ENCODE data around the gene CCL1. TPM values are rescaled to one million over a fixed set of nuclear protein-coding genes. Genes with fewer than 3 reads are reported as not detected.

CCL1 gene
- total RNA-seq, 1 experiment from 2014 or later = not detected

DNA sequence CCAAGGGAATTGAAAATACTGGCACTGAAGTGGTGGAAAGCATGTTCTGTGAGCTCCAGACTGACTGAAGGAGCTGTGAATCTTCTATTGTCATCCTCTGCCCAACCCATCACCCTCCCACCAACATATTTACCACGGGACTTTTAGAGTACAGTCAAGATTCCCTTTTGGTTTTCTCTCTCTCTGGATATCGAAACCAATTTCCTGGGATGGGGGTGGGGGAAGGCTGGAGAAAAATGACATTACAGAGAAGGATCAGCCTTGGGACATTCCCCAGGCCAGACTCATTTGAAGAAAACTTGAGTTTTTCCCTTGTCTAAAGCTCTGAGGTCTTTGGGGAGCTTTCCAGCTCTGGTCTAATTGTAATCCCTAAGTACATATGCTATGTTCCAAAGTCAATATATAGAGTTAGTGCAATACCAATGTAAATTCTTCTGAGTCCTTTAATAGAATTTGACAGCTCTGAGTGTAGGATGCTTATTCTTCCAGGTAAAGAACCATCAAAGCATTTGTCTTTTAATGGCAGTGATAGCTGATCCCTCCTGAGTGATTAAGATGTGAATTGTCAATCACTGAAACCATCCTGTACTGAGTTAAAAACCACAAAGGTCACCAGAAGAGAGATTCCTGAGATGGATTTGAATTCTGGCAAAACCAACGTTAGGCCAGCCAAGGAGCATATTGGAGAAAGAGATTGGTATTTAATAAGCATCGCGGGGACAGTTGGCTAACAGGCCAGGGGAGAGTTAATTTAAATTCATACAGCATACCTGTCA, 48.8 kb upstream of the CCL1 start:
- Histone ChIP-seq H3K27ac (ENCODE audit: insufficient read length, low read depth, low read length) (no peak overlapping the region), H2AK5ac (ENCODE audit: insufficient read length, low read length) (no peak overlapping the region), H3K4me2 (ENCODE audit: insufficient read depth, insufficient read length, low read length) (no peak overlapping the region), H3K4ac (ENCODE audit: low read depth, low read length) (no peak overlapping the region), H4K20me1 (ENCODE audit: control insufficient read depth, insufficient read depth, insufficient read length) (no peaks in the 10 kb centered on the region), H2AFZ (ENCODE audit: low read length) (no peak overlapping the region), H3K9ac (ENCODE audit: extremely low read depth, insufficient read length, low read length) (no peak overlapping the region), H3K14ac (ENCODE audit: insufficient read depth, low read length) (no peak overlapping the region), H4K8ac (replicated peaks; ENCODE audit: insufficient read length, low read depth, low read length) (no peak overlapping the region), H3T11ph (ENCODE audit: low read length) (no peak overlapping the region), H2BK15ac (ENCODE audit: low read depth, low read length) (no peak overlapping the region), H3K9me3 (ENCODE audit: control insufficient read depth, low read depth, low read length) (no peaks in the 10 kb centered on the region), H3K18ac (ENCODE audit: insufficient read length, low read depth, low read length) (no peak overlapping the region), H2BK20ac (ENCODE audit: low read depth, low read length, poor library complexity, severe bottlenecking) (no peak overlapping the region), H3K23me2 (ENCODE audit: insufficient read length, low read depth, low read length, poor library complexity, severe bottlenecking) (peaks cover 5% of the 10 kb centered on the region), H4K5ac (ENCODE audit: insufficient read length, low read depth, low read length) (no peak overlapping the region), H2BK120ac (ENCODE audit: low read depth, low read length, poor library complexity, severe bottlenecking) (no peak overlapping the region), H2BK12ac (ENCODE audit: insufficient read length, low read depth, low read length) (no peak overlapping the region), H3K56ac (ENCODE audit: insufficient read length, low read depth, low read length) (no peak overlapping the region), H2BK5ac (ENCODE audit: insufficient read length, low read length) (no peak overlapping the region), H3K27me3 (ENCODE audit: insufficient read depth, low read length) (peaks cover 13% of the 10 kb centered on the region; the same call in 1 of the 2 replicates), H3K79me1 (ENCODE audit: insufficient read depth, low read depth, low read length, poor library complexity, severe bottlenecking) (no peaks in the 10 kb centered on the region), H3K4me1 (ENCODE audit: insufficient read depth, low read length) (peaks cover 10% of the 10 kb centered on the region; the same call in 1 of the 2 replicates), H3K23ac (ENCODE audit: insufficient read length, low read depth, low read length) (no peak overlapping the region), H4K91ac (ENCODE audit: insufficient read length, low read depth, low read length) (no peak overlapping the region), H3K79me2 (ENCODE audit: insufficient read depth, low read length) (no peaks in the 10 kb centered on the region)
- Mint-ChIP-seq H3K27me3 (ENCODE audit: low read depth) (peaks cover 72% of the 10 kb centered on the region), H3K27ac (peak overlapping the region in 1 of 3 experiments; percentile 33; a peak in 1 of 7 replicates), H3K4me3 (no peak overlapping the region), H3K9me3 (peaks cover 0 to 6% of the 10 kb centered on the region in 2 experiments; a peak in 2 of 5 replicates), H3K36me3 (ENCODE audit: insufficient read depth in 1 of 3, low read depth in 3 of 3) (peaks cover 0 to 3% (median 0%) of the 10 kb centered on the region in 3 experiments; a peak in 2 of 7 replicates), H3K4me1 (peaks cover 58 to 68% of the 10 kb centered on the region in 2 experiments)
- no peak for DNase-seq
- TF ChIP-seq, protein P1, sequence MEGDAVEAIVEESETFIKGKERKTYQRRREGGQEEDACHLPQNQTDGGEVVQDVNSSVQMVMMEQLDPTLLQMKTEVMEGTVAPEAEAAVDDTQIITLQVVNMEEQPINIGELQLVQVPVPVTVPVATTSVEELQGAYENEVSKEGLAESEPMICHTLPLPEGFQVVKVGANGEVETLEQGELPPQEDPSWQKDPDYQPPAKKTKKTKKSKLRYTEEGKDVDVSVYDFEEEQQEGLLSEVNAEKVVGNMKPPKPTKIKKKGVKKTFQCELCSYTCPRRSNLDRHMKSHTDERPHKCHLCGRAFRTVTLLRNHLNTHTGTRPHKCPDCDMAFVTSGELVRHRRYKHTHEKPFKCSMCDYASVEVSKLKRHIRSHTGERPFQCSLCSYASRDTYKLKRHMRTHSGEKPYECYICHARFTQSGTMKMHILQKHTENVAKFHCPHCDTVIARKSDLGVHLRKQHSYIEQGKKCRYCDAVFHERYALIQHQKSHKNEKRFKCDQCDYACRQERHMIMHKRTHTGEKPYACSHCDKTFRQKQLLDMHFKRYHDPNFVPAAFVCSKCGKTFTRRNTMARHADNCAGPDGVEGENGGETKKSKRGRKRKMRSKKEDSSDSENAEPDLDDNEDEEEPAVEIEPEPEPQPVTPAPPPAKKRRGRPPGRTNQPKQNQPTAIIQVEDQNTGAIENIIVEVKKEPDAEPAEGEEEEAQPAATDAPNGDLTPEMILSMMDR (conservative IDR thresholded peaks at IDR 0.05) = no peak
- WGBS (ENCODE audit: extremely low coverage, insufficient read length, low lambda C conversion rate) = no CpG with 5 or more reads among the region's 5 CpGs

All from H9 (cell line).